HG03280 (cell line): ENCODE results near the gene MSL1.

ENCODE experiments used
- ATAC-seq: cut with Tn5 transposase; IDR thresholded peaks from one replicate; pipeline ENCODE4 v1.9.1; 2021; ENCODE audit warnings: mild to moderate bottlenecking, moderate library complexity; ENCODE audit not compliant: unreplicated experiment

MSL1 gene

GRCh38 chr17:40121181-40122135 lies at the start of gene MSL1:
Gene MSL1, plus strand, starts transcription at chr17:40121971. Its CDS starts 642 bp downstream, at chr17:40122613.
- ATAC-seq: peak; percentile 60

DNA sequence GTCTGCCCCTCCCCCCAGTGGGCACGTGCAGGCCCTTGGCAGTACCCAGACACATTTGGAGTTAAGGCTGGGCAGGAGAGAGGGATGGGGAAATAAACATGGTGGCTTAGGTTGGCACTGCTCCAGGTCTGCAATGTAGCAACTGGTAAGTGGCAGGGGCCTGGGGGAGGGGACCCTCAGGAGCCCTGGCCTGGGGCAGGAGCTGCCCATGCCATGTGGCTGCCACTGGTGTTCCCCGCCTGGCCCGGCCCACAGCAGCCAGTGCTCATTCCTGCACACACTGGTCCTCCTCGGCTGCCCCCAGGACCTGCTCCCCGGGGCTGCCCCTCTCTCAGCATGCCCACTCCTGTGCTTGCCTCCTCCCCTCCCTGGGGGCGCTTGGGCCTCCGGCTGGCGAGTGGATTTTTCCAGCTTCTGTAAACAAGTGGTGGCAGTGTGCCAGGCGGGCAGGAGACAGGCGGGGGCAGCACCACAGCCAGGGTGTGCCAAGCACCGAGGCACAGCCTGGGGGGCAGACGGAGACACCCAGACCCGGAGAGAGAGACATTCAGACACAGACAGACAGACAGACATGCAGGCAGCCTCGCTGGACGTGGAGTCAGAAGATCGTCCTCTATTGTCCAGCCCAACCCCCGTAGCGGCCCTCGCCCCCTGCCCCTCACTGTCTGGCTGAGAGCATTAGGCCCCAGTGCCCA lies 49.6 kb upstream of the MSL1 start:
- no peak for ATAC-seq

DNA sequence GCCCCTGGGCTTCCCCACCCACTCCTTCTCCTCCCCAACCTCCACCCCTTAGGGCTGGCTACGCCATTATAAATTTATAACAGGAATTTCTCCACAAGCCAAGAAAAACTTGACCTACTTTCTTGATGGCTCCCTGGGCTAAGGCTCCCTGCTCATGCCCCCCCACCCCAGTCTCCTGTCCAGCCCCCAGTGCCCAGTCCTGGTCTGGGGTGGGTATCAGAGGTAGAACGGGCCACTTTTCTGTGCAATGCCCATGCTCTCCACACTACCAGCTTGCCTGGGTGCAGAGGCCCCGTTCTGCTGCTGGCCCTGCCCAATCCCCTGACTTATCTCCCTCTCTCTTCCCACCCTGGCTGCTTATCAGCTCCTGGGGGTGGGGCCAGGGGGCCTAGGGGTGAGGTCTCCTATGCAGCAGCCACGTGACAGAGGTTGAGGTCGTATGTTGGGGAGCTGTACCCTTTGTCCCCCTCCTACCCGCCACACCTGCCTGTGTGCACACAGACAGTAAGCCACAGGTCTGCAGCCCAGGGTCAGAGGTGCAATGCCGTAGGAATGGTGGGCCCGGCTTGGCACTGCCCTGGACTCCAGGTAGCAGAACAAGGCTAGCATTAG lies 48.9 kb upstream of the MSL1 start:
- no peak for ATAC-seq

DNA sequence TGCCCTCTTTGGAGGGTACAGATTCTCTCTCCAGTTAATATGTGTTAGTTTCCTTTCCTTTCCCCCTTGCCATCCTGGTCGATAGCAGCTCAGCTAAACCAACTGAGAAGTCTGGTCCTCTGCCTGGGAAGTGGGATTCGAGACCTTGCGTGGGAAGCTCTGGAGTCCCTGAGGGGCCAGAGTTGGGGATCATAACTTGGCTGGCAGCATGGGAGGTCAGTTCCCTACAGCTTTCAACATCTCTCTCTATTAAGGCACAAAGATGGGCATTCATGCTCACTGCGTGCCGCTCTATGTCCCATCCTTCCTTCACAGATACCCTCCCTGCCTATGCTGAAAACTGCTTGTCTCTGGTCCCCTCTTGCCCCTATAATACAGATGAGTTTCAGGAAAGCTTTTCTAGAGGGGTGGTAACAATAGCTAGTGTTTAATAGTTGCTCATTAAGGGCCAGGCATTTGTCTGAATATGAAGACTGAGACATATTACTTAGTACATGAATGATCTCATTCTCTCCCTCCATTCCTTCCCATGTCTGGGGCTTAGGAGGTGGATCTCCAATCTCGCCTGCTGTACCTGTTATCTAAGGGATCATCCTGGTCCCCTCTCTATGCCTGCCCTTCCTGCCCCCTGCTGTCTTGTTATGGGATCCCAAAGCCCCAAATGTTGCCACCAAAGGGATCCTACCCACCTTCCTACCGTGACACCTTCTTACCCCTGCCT lies 48.2 kb upstream of the MSL1 start:
- ATAC-seq: no peak

- ATAC-seq: no peak
Measured at GRCh38 chr17:40074175-40074512, 47.6 kb upstream of the MSL1 start.

DNA sequence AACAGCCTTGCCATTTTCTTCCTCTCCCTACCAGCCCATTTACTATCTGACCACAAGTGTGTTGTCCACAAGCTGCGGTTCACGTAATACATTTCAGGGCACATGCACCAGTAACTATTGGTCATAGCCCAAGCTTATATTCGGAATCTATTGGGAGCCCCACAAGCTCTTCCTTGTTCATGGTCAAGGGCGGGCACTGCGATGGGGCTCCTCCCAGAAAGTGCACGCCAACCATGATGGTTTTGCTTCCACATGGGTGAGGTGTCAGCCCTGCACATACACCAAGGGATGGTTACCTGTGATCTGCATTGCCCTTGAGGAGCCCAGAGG lies 46.9 kb upstream of the MSL1 start:
- ATAC-seq: no peak

DNA sequence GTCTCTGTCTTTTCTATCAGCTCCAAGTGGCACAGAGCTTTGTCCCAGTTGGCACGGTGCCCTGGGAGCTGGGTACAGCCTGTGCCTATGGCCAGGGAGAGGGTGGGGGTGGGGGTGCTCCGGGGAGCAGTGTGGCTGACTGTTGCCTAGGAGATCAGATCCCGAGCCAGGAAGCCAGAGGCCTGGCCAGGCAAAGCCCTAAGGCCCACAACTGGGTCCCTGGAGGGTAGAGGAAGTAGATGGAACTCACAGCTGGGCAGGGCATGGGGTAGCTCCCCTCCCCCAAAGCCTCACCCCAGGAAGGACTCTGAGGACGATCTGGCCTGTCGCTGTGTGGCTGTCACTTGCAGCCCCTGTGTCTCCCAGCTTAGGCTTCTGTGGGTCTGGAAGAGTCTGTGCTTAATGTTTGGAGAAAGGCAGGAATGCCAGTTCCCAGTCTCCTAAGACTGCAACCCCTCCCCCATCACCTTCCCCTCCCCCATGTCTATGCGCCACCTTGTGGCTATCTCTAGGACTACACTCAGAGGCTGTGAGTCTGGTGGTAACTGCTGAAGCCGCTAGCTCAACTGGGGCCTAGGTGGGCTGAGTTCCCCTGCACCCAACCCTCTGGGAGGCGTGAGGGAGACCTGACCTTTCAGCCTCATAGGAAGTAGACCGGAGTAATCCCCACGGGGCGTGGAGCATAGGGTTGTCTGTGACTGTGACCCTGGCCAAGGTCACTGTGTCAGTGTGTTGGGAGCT lies 46.4 kb upstream of the MSL1 start:
- ATAC-seq: peak; percentile 63

DNA sequence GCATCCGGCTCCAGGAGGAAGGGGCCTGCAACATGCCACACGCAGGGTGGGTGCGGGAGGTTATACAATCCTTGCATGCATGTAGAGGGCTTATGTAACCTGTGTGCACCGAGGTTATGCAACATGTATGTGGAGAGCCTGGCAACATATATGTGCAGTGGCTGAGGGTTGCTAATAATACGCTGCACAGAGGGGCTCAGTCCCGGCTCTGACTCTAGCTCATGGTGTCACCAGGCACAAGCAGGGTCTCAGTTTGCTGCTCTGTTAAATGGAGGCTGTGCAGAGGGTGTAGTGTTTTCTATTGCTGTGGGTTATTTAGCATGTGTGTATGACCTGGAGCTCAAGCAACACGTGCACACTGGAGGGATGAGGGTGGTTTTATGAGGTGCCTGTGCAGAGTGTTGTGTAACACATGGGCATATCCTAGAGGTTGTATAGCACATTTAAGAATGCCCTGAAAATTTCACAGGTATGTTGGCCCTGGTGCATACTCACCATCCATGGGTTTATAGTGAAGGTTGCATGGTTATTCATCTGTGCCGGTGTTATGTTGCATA lies 45.8 kb upstream of the MSL1 start:
- ATAC-seq: no peak

- no peak for ATAC-seq
Measured at GRCh38 chr17:40076591-40076990, 45.2 kb upstream of the MSL1 start.

- ATAC-seq: no peak
Measured at GRCh38 chr17:40079545-40079944, 42.2 kb upstream of the MSL1 start.

- ATAC-seq: no peak
Measured at GRCh38 chr17:40084477-40084876, 37.3 kb upstream of the MSL1 start.

DNA sequence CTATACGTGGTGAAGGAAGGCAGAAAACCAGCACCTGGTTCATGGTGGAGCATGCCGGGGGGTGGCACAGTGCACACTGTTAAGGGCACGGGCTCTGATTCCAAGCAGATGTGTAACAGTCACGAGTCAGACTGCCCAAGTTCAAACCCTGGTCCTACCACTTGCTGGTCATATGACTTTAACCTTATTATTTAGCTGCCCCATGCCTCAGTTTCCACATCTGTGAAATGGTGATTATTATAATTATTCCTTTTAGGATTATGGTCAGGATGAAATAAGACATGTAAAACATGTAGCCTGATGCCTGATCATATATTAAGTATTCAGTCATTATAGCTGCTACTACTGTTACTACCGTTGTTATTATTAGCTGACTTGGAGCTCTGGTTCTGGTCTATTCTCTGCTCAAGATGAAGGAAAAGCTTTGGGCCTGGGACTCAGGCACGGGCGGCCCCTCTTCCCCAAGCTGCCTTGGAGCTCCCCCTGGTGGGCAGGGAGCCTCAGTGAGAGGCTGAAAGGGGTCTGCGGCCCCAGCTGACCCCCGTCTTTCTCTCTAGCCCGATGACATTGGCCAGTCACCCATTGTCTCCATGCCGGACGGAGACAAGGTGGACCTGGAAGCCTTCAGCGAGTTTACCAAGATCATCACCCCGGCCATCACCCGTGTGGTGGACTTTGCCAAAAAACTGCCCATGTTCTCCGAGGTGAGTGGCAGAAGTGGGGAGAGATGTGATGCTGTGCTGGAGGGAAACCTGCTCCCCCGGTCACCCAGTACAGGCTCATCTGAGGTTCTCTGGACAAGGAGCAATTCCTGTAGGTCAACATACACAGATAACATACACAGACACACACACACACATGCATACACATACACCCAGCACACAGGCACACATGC lies 35.4 kb upstream of the MSL1 start:
- ATAC-seq: no peak

DNA sequence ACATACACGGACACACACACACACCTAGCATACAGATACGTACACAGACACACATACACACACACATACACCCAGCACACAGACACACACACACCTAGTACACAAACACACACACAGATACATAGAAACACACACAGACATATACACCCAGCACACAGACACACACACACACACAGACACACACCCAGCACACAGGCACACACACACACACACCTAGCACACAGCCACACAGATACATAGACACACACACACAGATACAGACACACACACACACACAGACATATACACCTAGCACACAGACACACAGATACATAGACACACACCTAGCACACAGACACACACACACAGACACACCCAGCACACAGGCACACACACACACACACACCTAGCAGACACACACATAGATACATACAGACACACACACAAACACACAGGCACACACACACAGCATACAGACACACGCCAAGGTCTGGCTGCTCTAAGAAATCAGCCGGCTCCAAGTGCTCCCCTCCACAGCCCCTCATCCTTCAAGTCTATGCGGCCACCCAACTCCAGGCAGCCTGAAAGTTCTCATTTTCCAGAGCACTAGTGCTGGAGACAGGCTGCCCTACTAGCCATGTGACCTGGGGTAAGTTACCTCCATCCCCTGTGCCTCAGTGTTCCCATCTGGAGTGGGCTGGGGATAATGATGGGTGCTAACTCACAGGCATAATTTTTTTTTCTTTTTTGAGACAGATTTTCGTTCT lies 34.5 kb upstream of the MSL1 start:
- ATAC-seq: no peak

- ATAC-seq: no peak
Measured at GRCh38 chr17:40087903-40088718, 33.7 kb upstream of the MSL1 start.

DNA sequence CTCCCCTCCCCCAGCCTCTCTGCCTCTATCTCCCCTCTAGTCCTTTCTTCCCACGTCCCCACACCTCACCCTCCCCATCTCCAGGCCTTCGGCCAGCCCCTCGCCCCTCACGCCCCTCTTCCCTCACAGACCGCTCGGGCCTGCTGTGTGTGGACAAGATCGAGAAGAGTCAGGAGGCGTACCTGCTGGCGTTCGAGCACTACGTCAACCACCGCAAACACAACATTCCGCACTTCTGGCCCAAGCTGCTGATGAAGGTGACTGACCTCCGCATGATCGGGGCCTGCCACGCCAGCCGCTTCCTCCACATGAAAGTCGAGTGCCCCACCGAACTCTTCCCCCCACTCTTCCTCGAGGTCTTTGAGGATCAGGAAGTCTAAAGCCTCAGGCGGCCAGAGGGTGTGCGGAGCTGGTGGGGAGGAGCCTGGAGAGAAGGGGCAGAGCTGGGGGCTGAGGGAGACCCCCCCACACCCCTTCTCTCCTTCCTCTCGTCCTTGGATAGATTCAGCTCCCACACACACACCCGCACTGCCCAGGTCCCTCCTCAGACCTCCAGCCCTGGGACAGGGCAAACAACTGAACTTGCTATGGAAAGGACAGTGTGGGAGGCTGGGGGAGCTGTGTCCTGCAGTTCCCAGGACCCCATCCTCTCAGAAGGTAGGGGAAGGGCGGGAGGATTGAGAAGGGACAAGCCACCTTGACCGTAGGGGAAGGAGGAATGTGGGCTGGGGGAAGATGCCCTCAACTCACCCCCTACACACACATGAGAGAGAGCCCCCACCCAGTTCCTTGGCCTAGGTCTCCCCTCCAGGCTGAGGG lies 32.5 kb upstream of the MSL1 start:
- ATAC-seq: no peak

- ATAC-seq: no peak
Measured at GRCh38 chr17:40090237-40091119, 31.3 kb upstream of the MSL1 start.
